Stimulated activated effector memory CD8-positive, alpha-beta T cell treated with anti-CD3 and anti-CD28 coated beads, Interleukin-12 subunit alpha, Interleukin-12 subunit beta, amount 100 ng/mL, for 72 hours (primary cell): Measurements from ENCODE around the gene EIPR1.
"Not testable (repeated sequence)": the region's sequence is repeated elsewhere in the genome, so short reads cannot be mapped to it uniquely, and the experiment has no call there.

Source experiments
- ATAC-seq: fragments of 150-1000 bp; cut with Tn5 transposase; 2 replicates; pipeline ENCODE4 v1.10.0; 2021
- DNase-seq, 2 donors: peaks; one replicate each; pipeline ENCODE4 v3.0.0; 2021 to 2022; ENCODE audit warnings: low spot score in 2 of 2
- H3K27ac Mint-ChIP-seq: one replicate; pipeline ENCODE4 v1.8.0; 2022; ENCODE audit warnings: mild to moderate bottlenecking, mixed read lengths
- H3K36me3 Mint-ChIP-seq: one replicate; pipeline ENCODE4 v1.8.0; 2022; ENCODE audit warnings: mild to moderate bottlenecking, mixed read lengths
- H3K4me1 Mint-ChIP-seq: one replicate; pipeline ENCODE4 v1.8.0; 2022; ENCODE audit warnings: mixed read lengths
- H3K4me3 Mint-ChIP-seq: one replicate; pipeline ENCODE4 v1.8.0; 2022; ENCODE audit warnings: mild to moderate bottlenecking, mixed read lengths
- H3K9me3 Mint-ChIP-seq: one replicate; pipeline ENCODE4 v1.8.0; 2022; ENCODE audit warnings: mixed read lengths

EIPR1 gene

GRCh38 chr2:3212061-3212362 is 165.6 kb downstream of the EIPR1 start:
- Mint-ChIP-seq H3K4me3 (no peak overlapping the region), H3K4me1 (peaks cover 45% of the 10 kb centered on the region), H3K27ac (no peak overlapping the region), H3K9me3 (no peaks in the 10 kb centered on the region), H3K36me3 (no peaks in the 10 kb centered on the region)
- no peak for ATAC-seq
- no peak for DNase-seq

- H3K27ac Mint-ChIP-seq, result no peak overlapping the region
- DNase-seq (no peak), ATAC-seq (no peak)
- H3K4me3 Mint-ChIP-seq, result no peak overlapping the region
- H3K4me1 Mint-ChIP-seq, result peaks cover 39% of the 10 kb centered on the region
- no peaks in the 10 kb centered on the region for H3K9me3 Mint-ChIP-seq
- no peaks in the 10 kb centered on the region for H3K36me3 Mint-ChIP-seq
Measured at GRCh38 chr2:3211256-3212060, 166.2 kb downstream of the EIPR1 start.

GRCh38 chr2:3210257-3210656 is 167.4 kb downstream of the EIPR1 start:
- no peak overlapping the region for H3K4me3 Mint-ChIP-seq
- ATAC-seq (no peak), DNase-seq (no peak)
- no peaks in the 10 kb centered on the region for H3K9me3 Mint-ChIP-seq
- no peaks in the 10 kb centered on the region for H3K36me3 Mint-ChIP-seq
- peak overlapping the region; percentile 51 for H3K27ac Mint-ChIP-seq
- H3K4me1 Mint-ChIP-seq, result peaks cover 30% of the 10 kb centered on the region

DNA sequence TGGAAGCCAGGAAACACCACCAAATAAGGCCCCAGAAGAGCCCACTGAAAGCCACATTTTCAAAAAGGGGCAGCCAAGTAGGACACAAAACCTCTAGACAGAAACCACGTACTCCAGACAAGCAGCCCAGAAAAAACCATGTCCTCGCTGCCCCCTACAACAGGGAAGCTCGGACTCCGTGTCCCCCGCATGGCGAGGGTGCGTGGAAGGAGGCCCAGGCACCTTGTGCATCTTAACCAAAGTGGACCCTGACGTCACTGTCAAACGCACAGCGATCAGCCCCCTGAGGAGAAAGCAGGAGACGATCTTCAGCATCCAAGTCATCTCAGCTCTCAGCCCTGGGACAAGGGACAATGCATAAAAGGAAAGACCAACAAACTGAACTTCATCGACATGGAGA is 168.4 kb downstream of the EIPR1 start:
- Mint-ChIP-seq H3K27ac (peak overlapping the region; percentile 51), H3K4me3 (no peak overlapping the region), H3K4me1 (peaks cover 20% of the 10 kb centered on the region), H3K9me3 (no peaks in the 10 kb centered on the region), H3K36me3 (no peaks in the 10 kb centered on the region)
- ATAC-seq (no peak), DNase-seq (no peak)

GRCh38 chr2:3208591-3208990 is 169.0 kb downstream of the EIPR1 start:
- DNase-seq (no peak), ATAC-seq (no peak)
- no peak overlapping the region for H3K4me3 Mint-ChIP-seq
- H3K9me3 Mint-ChIP-seq, result no peaks in the 10 kb centered on the region
- peak overlapping the region; percentile 58 for H3K27ac Mint-ChIP-seq
- no peaks in the 10 kb centered on the region for H3K36me3 Mint-ChIP-seq
- H3K4me1 Mint-ChIP-seq, result peaks cover 17% of the 10 kb centered on the region

DNA sequence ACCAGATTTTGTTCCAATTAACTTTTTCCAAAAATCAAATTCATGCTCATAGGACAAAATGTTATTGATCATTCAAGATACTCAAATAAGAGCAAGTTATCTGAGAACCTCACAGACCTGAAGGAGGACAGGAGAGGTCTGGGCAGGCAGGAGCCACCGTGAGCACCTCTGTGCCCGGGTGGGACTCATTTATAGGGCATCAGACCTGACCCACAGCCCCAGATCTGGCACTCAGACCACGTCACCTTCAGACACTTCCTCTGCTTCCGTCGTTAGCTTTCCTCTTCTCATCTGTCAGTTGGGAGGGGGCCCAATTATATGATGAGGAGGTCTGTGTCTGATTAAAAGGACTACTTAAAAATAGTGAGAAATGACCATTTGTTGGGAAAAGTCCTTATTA is 169.4 kb downstream of the EIPR1 start:
- ATAC-seq (no peak), DNase-seq (no peak)
- H3K36me3 Mint-ChIP-seq, result no peaks in the 10 kb centered on the region
- peaks cover 17% of the 10 kb centered on the region for H3K4me1 Mint-ChIP-seq
- H3K27ac Mint-ChIP-seq, result peak overlapping the region; percentile 58
- H3K9me3 Mint-ChIP-seq, result no peaks in the 10 kb centered on the region
- no peak overlapping the region for H3K4me3 Mint-ChIP-seq

- Mint-ChIP-seq H3K9me3 (no peaks in the 10 kb centered on the region), H3K4me1 (peaks cover 17% of the 10 kb centered on the region), H3K4me3 (no peak overlapping the region), H3K36me3 (no peaks in the 10 kb centered on the region), H3K27ac (peak overlapping the region; percentile 55)
- ATAC-seq (no peak), DNase-seq (no peak)
Measured at GRCh38 chr2:3207091-3207491, 170.5 kb downstream of the EIPR1 start.

DNA sequence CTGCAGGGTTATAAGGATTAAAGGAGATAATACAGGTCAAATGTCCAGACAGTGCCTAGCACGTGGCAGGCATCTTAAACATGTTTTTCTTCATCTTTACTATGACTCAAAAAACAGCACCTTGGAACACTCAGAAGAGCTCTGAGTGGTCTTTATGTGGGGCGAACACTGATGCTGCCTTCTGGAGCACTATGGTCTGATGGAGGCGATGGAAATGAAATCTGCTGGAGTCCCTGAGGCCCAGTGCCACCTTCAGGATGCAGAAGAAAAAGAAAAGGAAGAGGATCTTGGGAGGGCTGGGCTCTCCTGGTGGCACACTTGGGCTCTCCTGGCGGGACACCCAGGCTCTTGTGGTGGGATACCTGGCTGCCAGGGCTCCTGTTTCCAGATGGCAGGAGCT is 171.8 kb downstream of the EIPR1 start:
- Mint-ChIP-seq H3K4me1 (peaks cover 17% of the 10 kb centered on the region), H3K36me3 (no peaks in the 10 kb centered on the region), H3K27ac (peak overlapping the region; percentile 55), H3K4me3 (no peak overlapping the region), H3K9me3 (no peaks in the 10 kb centered on the region)
- DNase-seq, result no peak
- ATAC-seq, result no peak

DNA sequence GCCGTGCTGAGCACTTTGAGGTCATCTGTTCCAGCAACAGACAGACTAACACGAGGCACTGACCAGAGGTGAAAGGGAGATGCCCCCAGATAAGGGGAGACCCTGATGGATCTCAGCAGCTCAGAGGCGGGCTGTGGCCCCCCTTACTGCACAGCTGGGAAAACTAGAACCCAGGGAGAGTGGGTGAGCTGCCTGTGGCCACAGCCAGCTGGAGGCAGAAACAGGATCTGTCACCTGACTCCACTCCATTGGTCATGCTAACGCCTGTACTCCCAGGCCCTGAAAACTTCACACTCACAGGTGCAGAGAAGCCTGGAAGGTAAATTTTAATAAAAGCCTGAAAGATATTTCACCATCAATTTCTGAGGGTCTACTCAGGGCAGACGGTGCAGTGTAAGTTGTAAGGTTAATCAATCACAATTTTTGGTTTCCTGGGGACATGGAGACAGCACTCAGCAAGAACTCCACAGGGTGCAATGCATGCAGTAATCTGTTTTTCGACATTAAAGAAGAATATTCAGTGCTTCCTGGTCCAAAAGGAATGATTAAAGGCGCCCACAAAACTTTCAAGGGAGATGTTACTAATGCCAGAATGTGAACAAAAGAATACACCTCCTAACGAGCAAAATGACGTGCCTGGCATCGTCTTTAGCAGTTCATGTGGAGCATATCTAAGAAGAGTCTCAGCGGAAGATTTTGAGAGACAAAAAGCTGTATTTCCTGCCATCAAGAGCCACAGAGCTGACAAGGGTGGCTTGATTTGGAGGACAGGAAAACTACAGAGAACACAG is 173.4 kb downstream of the EIPR1 start:
- Mint-ChIP-seq H3K4me3 (no peak overlapping the region), H3K27ac (no peak overlapping the region), H3K9me3 (no peaks in the 10 kb centered on the region), H3K36me3 (no peaks in the 10 kb centered on the region), H3K4me1 (peaks cover 18% of the 10 kb centered on the region)
- DNase-seq, result no peak
- no peak for ATAC-seq

DNA sequence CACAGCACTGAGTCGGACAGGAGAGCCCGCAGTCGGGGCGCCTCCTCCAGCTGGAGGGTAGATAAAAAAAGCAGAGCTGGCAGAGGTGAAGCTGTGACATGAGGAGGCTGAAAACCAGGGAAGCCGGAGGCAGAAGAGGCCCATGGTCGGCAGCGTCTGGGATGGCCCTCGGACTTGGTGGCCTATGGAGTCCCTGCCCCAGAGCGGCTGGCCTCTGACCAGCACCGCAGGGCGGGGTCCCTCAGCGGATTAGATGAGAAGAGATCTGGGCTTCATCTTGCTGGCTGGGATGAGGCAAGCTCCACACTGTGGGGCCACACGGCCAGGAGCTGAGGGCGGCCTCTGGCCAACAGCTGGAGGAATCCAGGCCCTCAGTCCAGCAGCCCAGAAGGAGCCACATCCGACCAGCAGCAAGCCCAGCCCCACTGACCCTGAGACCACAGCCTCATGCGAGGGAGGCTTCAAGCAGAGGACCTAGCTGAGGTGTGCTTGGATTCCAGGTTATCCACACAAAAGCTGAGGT is 174.1 kb downstream of the EIPR1 start:
- DNase-seq (no peak), ATAC-seq (no peak)
- Mint-ChIP-seq H3K9me3 (no peaks in the 10 kb centered on the region), H3K4me1 (peaks cover 17% of the 10 kb centered on the region), H3K4me3 (no peak overlapping the region), H3K36me3 (no peaks in the 10 kb centered on the region), H3K27ac (no peak overlapping the region)

DNA sequence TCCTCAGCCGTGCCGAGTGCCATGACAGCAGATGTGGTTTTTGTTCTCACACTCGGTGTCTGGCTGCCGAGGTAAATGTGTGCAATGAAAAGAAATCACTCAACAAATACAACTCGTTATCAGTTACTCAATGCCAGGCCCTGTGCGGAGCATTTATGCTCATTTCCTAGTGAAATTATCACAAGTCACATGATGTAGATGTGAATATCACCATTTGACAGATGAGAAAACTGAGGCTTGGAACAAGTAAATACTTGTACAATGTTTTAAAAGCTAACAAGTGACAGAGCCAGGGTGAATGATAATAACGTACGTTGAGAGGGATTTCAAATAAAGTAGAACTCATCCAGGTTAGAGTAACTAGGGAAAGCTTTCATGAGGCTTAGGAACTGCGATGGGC is 174.7 kb downstream of the EIPR1 start:
- DNase-seq (no peak), ATAC-seq (no peak)
- peaks cover 17% of the 10 kb centered on the region for H3K4me1 Mint-ChIP-seq
- no peaks in the 10 kb centered on the region for H3K36me3 Mint-ChIP-seq
- H3K4me3 Mint-ChIP-seq, result no peak overlapping the region
- H3K9me3 Mint-ChIP-seq, result no peaks in the 10 kb centered on the region
- no peak overlapping the region for H3K27ac Mint-ChIP-seq

DNA sequence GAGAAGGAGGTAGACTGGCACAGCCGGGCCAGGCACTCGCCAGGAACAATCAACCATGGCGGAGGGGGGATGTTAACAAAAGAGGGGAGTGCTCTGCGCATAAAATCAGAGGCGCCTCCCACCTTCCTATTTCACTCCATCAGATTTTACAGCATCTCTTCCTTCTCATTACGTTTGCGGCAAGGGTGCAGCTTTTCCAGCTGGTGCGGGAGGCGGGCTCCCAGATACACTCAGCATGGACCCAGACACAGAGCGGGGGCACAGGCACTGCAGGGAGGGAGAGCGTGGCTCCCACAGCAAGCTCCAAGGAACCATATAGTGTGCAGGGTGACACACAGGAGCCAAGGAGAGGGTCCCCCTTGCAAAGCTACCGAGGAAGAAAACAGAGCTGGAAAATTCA is 176.3 kb downstream of the EIPR1 start:
- peaks cover 17% of the 10 kb centered on the region for H3K4me1 Mint-ChIP-seq
- no peak overlapping the region for H3K4me3 Mint-ChIP-seq
- no peak overlapping the region for H3K27ac Mint-ChIP-seq
- H3K9me3 Mint-ChIP-seq, result no peaks in the 10 kb centered on the region
- ATAC-seq (no peak), DNase-seq (no peak)
- H3K36me3 Mint-ChIP-seq, result no peaks in the 10 kb centered on the region

DNA sequence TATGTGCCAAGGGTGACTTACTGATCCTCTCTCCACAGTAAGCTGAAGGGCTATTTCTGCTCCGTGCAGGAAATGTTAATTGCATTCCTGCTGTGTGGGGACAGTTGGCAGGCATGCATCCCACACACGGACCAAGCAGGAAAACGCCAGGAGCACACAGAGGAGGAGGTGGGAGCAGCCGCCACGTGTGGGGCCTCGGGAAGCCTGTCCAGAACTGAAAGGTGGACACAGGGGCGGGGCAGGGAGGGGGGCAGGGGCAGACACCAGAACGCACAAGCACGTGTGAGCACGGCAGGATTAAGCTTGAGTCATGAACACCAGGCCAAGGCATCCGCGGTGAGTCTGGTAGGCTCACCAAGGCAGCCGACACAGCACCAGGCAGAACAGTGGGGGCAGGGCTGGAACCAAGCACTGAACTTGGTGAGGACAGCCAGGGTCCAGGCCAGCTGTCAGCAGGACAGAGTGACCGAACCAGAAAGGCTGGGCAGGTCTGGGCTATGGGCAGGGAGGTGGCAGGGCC is 177.1 kb downstream of the EIPR1 start:
- Mint-ChIP-seq H3K4me1 (peaks cover 17% of the 10 kb centered on the region), H3K4me3 (no peak overlapping the region), H3K27ac (peak overlapping the region; percentile 56), H3K9me3 (no peaks in the 10 kb centered on the region), H3K36me3 (peaks cover 4% of the 10 kb centered on the region)
- no peak for ATAC-seq
- DNase-seq, result no peak

- DNase-seq (no peak), ATAC-seq (no peak)
- Mint-ChIP-seq H3K36me3 (peaks cover 11% of the 10 kb centered on the region), H3K27ac (peak overlapping the region; percentile 56), H3K4me1 (peaks cover 17% of the 10 kb centered on the region), H3K9me3 (no peaks in the 10 kb centered on the region), H3K4me3 (no peak overlapping the region)
Measured at GRCh38 chr2:3199627-3200345, 177.8 kb downstream of the EIPR1 start.

DNA sequence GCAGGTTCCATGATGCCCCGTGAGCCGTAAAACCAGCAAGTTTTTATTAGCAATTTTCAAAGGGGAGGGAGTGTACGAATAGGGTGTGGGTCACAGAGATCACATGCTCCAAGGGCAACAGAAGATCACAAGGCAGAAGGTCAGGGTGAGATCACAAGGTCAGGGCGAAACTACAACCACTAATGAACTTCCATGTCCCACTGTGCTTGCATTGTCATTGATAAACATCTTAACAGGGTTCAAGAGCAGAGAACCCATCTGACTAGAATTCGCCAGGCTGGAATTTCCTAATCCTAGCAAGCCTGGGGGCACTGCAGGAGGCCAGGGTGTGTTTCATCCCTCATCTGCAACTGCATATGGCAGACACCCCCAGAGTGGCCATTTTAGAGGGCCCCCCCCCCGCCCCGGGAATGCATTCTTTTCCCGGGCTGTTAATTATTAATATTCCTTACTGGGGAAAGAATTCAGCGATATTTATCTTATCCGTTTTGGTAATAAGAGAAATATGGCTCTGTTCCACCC is 178.9 kb downstream of the EIPR1 start:
- DNase-seq, H3K9me3 Mint-ChIP-seq, ATAC-seq: not testable (repeated sequence)
- H3K4me1 Mint-ChIP-seq, result peaks cover 17% of the 10 kb centered on the region
- H3K36me3 Mint-ChIP-seq, result peaks cover 17% of the 10 kb centered on the region
- H3K27ac Mint-ChIP-seq, result peak overlapping the region; percentile 93
- peak overlapping the region; percentile 34 for H3K4me3 Mint-ChIP-seq
